ENCODE measurements around the gene CNTFR. TPM values are rescaled to one million over a fixed set of nuclear protein-coding genes. Genes with fewer than 3 reads are reported as not detected.

The CNTFR gene
- total and polyA plus RNA-seq, 2 of the 8 experiments (the other 6 are each of a cell fraction or from before 2014, with no cell fraction given) = 1.2 to 4.2 TPM

DNA sequence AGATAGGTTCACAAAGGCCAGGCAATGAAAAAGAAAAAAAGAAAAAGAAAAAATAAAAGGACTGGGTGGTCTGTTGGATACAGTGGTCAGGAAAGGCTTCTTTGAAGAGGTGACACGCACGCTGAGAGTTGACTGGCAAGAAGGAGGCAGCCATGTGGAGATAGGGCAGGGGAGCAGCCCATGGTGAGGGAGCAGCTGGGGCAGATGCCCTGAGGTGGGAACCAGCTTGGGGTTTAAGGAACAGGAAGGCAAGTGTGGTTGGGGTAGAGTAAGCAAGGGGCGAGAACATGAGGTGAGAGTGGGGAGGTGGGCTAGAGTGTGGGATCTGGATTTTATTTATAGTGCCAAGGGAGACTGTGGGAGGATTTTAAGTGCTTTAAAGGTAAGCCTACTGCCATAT is 73.6 kb downstream of the CNTFR start:
- ChIA-PET CTCF (ENCODE audit: partially characterized antibody) (interaction anchor here (1.8 to 5.7 kb wide), 4 partner anchors 14 to 75 kb away, joined by 5 to 53 read pairs (median 15); no protein-coding TSS in a partner anchor), POLR2A (ENCODE audit: partially characterized antibody) (no interaction called here)
- H4K8ac ChIP-seq (ENCODE audit: extremely low read depth, insufficient read depth, low read length) = no peak overlapping the region
- H3K9me3 ChIP-seq (ENCODE audit: insufficient read depth in 2 of 2, low read depth in 1 of 2, low read length in 1 of 2) = no peaks in the 10 kb centered on the region
- no peak overlapping the region for H3K23ac ChIP-seq (ENCODE audit: insufficient read length)
- H3K27ac ChIP-seq (ENCODE audit: low read depth, low read length) = no peak overlapping the region
- no peak overlapping the region for H3K18ac ChIP-seq (ENCODE audit: extremely low read depth, low read length)
- FAIRE-seq (no peak), DNase-seq (ENCODE audit: low read depth in 1 of 2, low spot score in 2 of 2) (no peak)
- no peak overlapping the region for H3K56ac ChIP-seq (replicated peaks; ENCODE audit: insufficient read length, low read depth, low read length)
- H3K9ac ChIP-seq (replicated peaks in 1 of 4; ENCODE audit: extremely low read depth in 1 of 4, low read depth in 3 of 4, low read length in 3 of 4) = no peak overlapping the region
- H3K14ac ChIP-seq (ENCODE audit: insufficient read length) = no peak overlapping the region
- H3K27me3 ChIP-seq (replicated peaks in 1 of 4; ENCODE audit: control insufficient read depth in 3 of 4, extremely low read depth in 1 of 4, insufficient read depth in 3 of 4, low read length in 3 of 4) = no peaks in the 10 kb centered on the region; a peak in 1 of 7 replicates
- H3K79me1 ChIP-seq (ENCODE audit: low read depth, low read length) = no peaks in the 10 kb centered on the region
- H2BK20ac ChIP-seq (ENCODE audit: low read length) = 0 out of 2 replicates have a peak overlapping the region, but pooled peaks have one; percentile 13
- TF ChIP-seq SIX5 (IDR thresholded peaks at IDR 0.05; ENCODE audit: low read depth, low read length) = no peak
- no peak for TF ChIP-seq HDAC2 (IDR thresholded peaks at IDR 0.05; ENCODE audit: borderline replicate concordance in 1 of 2, low read depth in 2 of 2, low read length in 2 of 2)
- TF ChIP-seq, protein P1, sequence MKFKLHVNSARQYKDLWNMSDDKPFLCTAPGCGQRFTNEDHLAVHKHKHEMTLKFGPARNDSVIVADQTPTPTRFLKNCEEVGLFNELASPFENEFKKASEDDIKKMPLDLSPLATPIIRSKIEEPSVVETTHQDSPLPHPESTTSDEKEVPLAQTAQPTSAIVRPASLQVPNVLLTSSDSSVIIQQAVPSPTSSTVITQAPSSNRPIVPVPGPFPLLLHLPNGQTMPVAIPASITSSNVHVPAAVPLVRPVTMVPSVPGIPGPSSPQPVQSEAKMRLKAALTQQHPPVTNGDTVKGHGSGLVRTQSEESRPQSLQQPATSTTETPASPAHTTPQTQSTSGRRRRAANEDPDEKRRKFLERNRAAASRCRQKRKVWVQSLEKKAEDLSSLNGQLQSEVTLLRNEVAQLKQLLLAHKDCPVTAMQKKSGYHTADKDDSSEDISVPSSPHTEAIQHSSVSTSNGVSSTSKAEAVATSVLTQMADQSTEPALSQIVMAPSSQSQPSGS (IDR thresholded peaks at IDR 0.05; ENCODE audit: low read length) = no peak
- no peak overlapping the region for H3K4me3 ChIP-seq (ENCODE audit: extremely low read depth in 1 of 4, insufficient read depth in 2 of 4, low read depth in 3 of 4, low read length in 4 of 4)
- H3K4me2 ChIP-seq (ENCODE audit: insufficient read depth in 1 of 2, low read depth in 2 of 2, low read length in 2 of 2) = no peak overlapping the region
- WGBS, 2 experiments (ENCODE audit: extremely low coverage in 1 of 2, insufficient coverage in 1 of 2, insufficient read length in 1 of 2, insufficient replicate concordance in 2 of 2, low coverage in 1 of 2, low lambda C conversion rate in 2 of 2, missing lambda C conversion rate in 1 of 2) = 90% methylated on average over 3 of the region's 3 CpGs; no CpG with 5 or more reads in 1 of the 2 experiments
- peaks cover 15 to 22% (median 18%) of the 10 kb centered on the region in 4 experiments for H3K4me1 ChIP-seq (replicated peaks in 1 of 4; ENCODE audit: control insufficient read depth in 3 of 4, insufficient read depth in 4 of 4, low read length in 3 of 4)
- no peak overlapping the region for H4K5ac ChIP-seq (ENCODE audit: insufficient read length, low read depth, low read length)
- no peak overlapping the region for H2AK5ac ChIP-seq (ENCODE audit: low read depth, low read length)
- H2BK12ac ChIP-seq (ENCODE audit: low read depth, low read length) = no peak overlapping the region; the same call in 1 of the 2 replicates
- no peaks in the 10 kb centered on the region for H4K20me1 ChIP-seq (replicated peaks in 1 of 2; ENCODE audit: control insufficient read depth in 1 of 2, insufficient read depth in 2 of 2, low read length in 2 of 2)
- no peaks in the 10 kb centered on the region for H3K23me2 ChIP-seq (ENCODE audit: low read depth, low read length)
- H2BK15ac ChIP-seq (ENCODE audit: low read length) = no peak overlapping the region
- no peak overlapping the region for H4K91ac ChIP-seq (replicated peaks; ENCODE audit: insufficient read length, low read length)
- no peak overlapping the region for H2BK120ac ChIP-seq (replicated peaks; ENCODE audit: low read depth, low read length)
- no peak overlapping the region for H2BK5ac ChIP-seq (ENCODE audit: low read depth, low read length)
- no peak overlapping the region for H3K4ac ChIP-seq (replicated peaks; ENCODE audit: insufficient read length, low read depth, low read length)
- no peak overlapping the region for H2AFZ ChIP-seq (ENCODE audit: low read length)
- H3K79me2 ChIP-seq (ENCODE audit: control insufficient read depth in 1 of 2, insufficient read depth in 2 of 2, low read length in 2 of 2) = no peaks in the 10 kb centered on the region
- H3K36me3 ChIP-seq (ENCODE audit: control insufficient read depth in 2 of 4, insufficient read depth in 4 of 4, low read length in 3 of 4) = no peaks in the 10 kb centered on the region

All from H1 (cell line).